Mesenchymal stem cell (in vitro differentiated cells and primary cell): Measurements from ENCODE around the gene ADH5.
A peak's percentile ranks its signal among the peaks of the same experiment; 100 is the strongest.
"Not testable (repeated sequence)": the region's sequence is repeated elsewhere in the genome, so short reads cannot be mapped to it uniquely, and the experiment has no call there.

ENCODE experiments used
- DNase-seq: peaks from one replicate; pipeline ENCODE4 v3.0.0-alpha.2; 2013
- H2AFZ ChIP-seq: one replicate; pipeline ENCODE4 v1.6.1; 2013; ENCODE audit warnings: low read depth, mild to moderate bottlenecking, control low read depth, inconsistent platforms, low read length, moderate library complexity
- H2AK5ac ChIP-seq: 2 replicates; pipeline ENCODE4 v1.6.1; 2013; ENCODE audit warnings: low read length, moderate library complexity, mild to moderate bottlenecking, inconsistent platforms; ENCODE audit not compliant: severe bottlenecking
- H2BK120ac ChIP-seq: one replicate; pipeline ENCODE4 v1.6.1; 2013; ENCODE audit warnings: low read depth, mild to moderate bottlenecking, inconsistent platforms, low read length, moderate library complexity
- H2BK12ac ChIP-seq, 2 experiments: one replicate each; pipeline ENCODE4 v1.6.1; 2013; ENCODE audit warnings: inconsistent platforms in 2 of 2, low read length in 2 of 2, mild to moderate bottlenecking in 2 of 2, moderate library complexity in 2 of 2, control low read depth in 1 of 2
- H2BK15ac ChIP-seq: one replicate; pipeline ENCODE4 v1.6.1; 2013; ENCODE audit warnings: mild to moderate bottlenecking, low read depth, inconsistent platforms; ENCODE audit not compliant: poor library complexity, severe bottlenecking
- H2BK5ac ChIP-seq: 2 replicates; pipeline ENCODE4 v1.6.1; 2013; ENCODE audit warnings: low read depth, mild to moderate bottlenecking, low read length, control low read depth, inconsistent platforms; ENCODE audit not compliant: poor library complexity, severe bottlenecking
- H3K14ac ChIP-seq, 2 experiments: one replicate each; pipeline ENCODE4 v1.6.1; 2013; ENCODE audit warnings: inconsistent platforms in 2 of 2, low read length in 2 of 2, control low read depth in 1 of 2, mild to moderate bottlenecking in 1 of 2, moderate library complexity in 1 of 2
- H3K18ac ChIP-seq, 2 experiments: one replicate each; pipeline ENCODE4 v1.6.1; 2013; ENCODE audit warnings: inconsistent platforms in 2 of 2, low read length in 2 of 2, control low read depth in 1 of 2, low read depth in 1 of 2, mild to moderate bottlenecking in 1 of 2
- H3K23ac ChIP-seq, 2 experiments: one replicate each; pipeline ENCODE4 v1.6.1; 2013; ENCODE audit warnings: inconsistent platforms in 2 of 2, low read length in 2 of 2, mild to moderate bottlenecking in 2 of 2, moderate library complexity in 2 of 2, control low read depth in 1 of 2
- H3K27ac ChIP-seq: 2 replicates; pipeline ENCODE4 v1.5.1; 2013; ENCODE audit warnings: mild to moderate bottlenecking, moderate library complexity, low read length, control low read depth, inconsistent platforms; ENCODE audit not compliant: poor library complexity, severe bottlenecking
- H3K27me3 ChIP-seq, 2 experiments: 2 replicates each; pipeline versions ENCODE4 v1.6.1 to v1.7.0; 2013; ENCODE audit warnings: low read length in 2 of 2, mild to moderate bottlenecking in 2 of 2, moderate library complexity in 2 of 2, control low read depth in 1 of 2, inconsistent platforms in 1 of 2; ENCODE audit not compliant: control insufficient read depth in 1 of 2, insufficient read depth in 1 of 2
- H3K36me3 ChIP-seq, 2 experiments: 2 replicates each; pipeline versions ENCODE4 v1.6.1 to v1.7.0; 2013; ENCODE audit warnings: low read length in 2 of 2, control low read depth in 1 of 2, inconsistent platforms in 1 of 2, low read depth in 1 of 2, mild to moderate bottlenecking in 1 of 2; ENCODE audit not compliant: insufficient read depth in 2 of 2, control insufficient read depth in 1 of 2
- H3K4ac ChIP-seq, 2 experiments: one replicate each; pipeline ENCODE4 v1.6.1; 2013; ENCODE audit warnings: inconsistent platforms in 2 of 2, low read length in 2 of 2, mild to moderate bottlenecking in 2 of 2, moderate library complexity in 2 of 2, control low read depth in 1 of 2, low read depth in 1 of 2
- H3K4me1 ChIP-seq: 2 replicates; pipeline ENCODE4 v1.6.1; 2013; ENCODE audit warnings: low read depth, low read length, control low read depth; ENCODE audit not compliant: control insufficient read depth, insufficient read depth
- H3K4me2 ChIP-seq: 2 replicates; pipeline ENCODE4 v1.6.1; 2013; ENCODE audit warnings: low read length, mild to moderate bottlenecking, inconsistent platforms; ENCODE audit not compliant: poor library complexity, severe bottlenecking
- H3K4me3 ChIP-seq, 2 experiments: 2 replicates each; pipeline versions ENCODE4 v1.5.1 to v1.7.0; 2013; ENCODE audit warnings: low read length in 2 of 2, mild to moderate bottlenecking in 2 of 2, control low read depth in 1 of 2, low read depth in 1 of 2; ENCODE audit not compliant: insufficient read depth in 1 of 2
- H3K79me1 ChIP-seq: replicated peaks from 2 replicates; pipeline ENCODE4 v1.6.1; 2013; ENCODE audit warnings: mild to moderate bottlenecking, control low read depth, low read length, inconsistent platforms; ENCODE audit not compliant: poor library complexity, severe bottlenecking
- H3K9ac ChIP-seq: 2 replicates; pipeline ENCODE4 v1.7.0; 2013; ENCODE audit warnings: mild to moderate bottlenecking, low read length, moderate library complexity
- H3K9me3 ChIP-seq: 2 replicates; pipeline ENCODE4 v1.7.0; 2013; ENCODE audit warnings: mild to moderate bottlenecking, low read length; ENCODE audit not compliant: control insufficient read depth
- H4K8ac ChIP-seq: one replicate; pipeline ENCODE4 v1.6.1; 2013; ENCODE audit warnings: inconsistent platforms, mild to moderate bottlenecking, low read length, moderate library complexity
- H4K91ac ChIP-seq: one replicate; pipeline ENCODE4 v1.6.1; 2013; ENCODE audit warnings: mild to moderate bottlenecking, low read length, inconsistent platforms
- WGBS: methylation state at CpG from one replicate; pipeline ENCODE4 v1.1.7; 2013; ENCODE audit warnings: mixed read lengths; 5-methylcytosine and 5-hydroxymethylcytosine counted together

ADH5 gene

DNA sequence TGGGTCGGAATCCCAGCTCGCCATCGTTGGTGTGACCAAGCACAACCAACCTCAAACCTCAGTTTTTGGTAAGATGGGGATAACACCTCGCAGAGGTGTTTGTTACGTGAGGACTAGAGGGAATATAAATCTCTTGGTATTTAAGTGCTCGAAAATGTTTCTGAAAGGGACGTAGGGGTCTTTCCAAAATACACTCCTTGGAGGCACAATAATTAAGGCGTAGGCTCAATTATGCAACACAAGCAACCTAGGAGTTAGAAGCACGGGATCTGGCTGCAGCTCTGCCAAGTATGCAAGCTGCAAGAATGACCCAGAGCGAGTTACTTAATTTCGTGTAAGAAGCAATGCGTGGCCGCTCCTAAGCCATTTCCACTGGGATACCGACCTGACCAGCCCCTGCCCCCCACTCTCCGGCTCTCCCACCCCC lies 552 bp downstream of the ADH5 start:
- Histone ChIP-seq H3K79me1 (peaks cover 6% of the 10 kb centered on the region), H3K4me1 (peaks cover 9% of the 10 kb centered on the region), H3K14ac (no peak overlapping the region), H2BK12ac (no peak overlapping the region), H3K18ac (peak overlapping the region; percentile 95 to 98), H3K23ac (peak overlapping the region in 1 of 2 experiments; percentile 74), H3K27ac (peak overlapping the region; percentile 96), H2BK5ac (peak overlapping the region; percentile 94), H3K4me2 (peak overlapping the region; percentile 76), H4K8ac (peak overlapping the region; percentile 87), H2BK15ac (no peak overlapping the region), H3K4me3 (peak overlapping the region; percentile 86 to 96), H3K36me3 (peaks cover 15 to 38% of the 10 kb centered on the region in 2 experiments), H3K9ac (peak overlapping the region; percentile 98), H3K9me3 (no peaks in the 10 kb centered on the region), H2BK120ac (peak overlapping the region; percentile 80), H3K27me3 (no peaks in the 10 kb centered on the region), H2AK5ac (no peak overlapping the region), H4K91ac (peak overlapping the region; percentile 92), H3K4ac (peak overlapping the region in 1 of 2 experiments; percentile 50), H2AFZ (no peak overlapping the region)
- WGBS = under 1% methylated on average over 11 of the region's 15 CpGs
- peak; percentile 85 for DNase-seq

- H3K14ac ChIP-seq = no peak overlapping the region
- no peak overlapping the region for H3K4me3 ChIP-seq
- no peak overlapping the region for H3K18ac ChIP-seq
- H4K91ac ChIP-seq = no peak overlapping the region
- no peak for DNase-seq
- H2AK5ac ChIP-seq = no peak overlapping the region
- no peak overlapping the region for H2BK5ac ChIP-seq
- peaks cover 14% of the 10 kb centered on the region for H3K79me1 ChIP-seq
- H3K4me1 ChIP-seq = peaks cover 11% of the 10 kb centered on the region
- H2BK12ac ChIP-seq = no peak overlapping the region
- no peak overlapping the region for H4K8ac ChIP-seq
- H2AFZ ChIP-seq = no peak overlapping the region
- H2BK15ac ChIP-seq = no peak overlapping the region
- H3K23ac ChIP-seq = no peak overlapping the region
- H3K36me3 ChIP-seq = peaks cover 22 to 72% of the 10 kb centered on the region in 2 experiments
- no peak overlapping the region for H3K9ac ChIP-seq
- WGBS = 100% methylated on average over 1 of the region's 2 CpGs
- no peaks in the 10 kb centered on the region for H3K27me3 ChIP-seq
- no peak overlapping the region for H3K4ac ChIP-seq
- H2BK120ac ChIP-seq = no peak overlapping the region
- H3K9me3 ChIP-seq = no peaks in the 10 kb centered on the region
- H3K27ac ChIP-seq = no peak overlapping the region
- H3K4me2 ChIP-seq = no peak overlapping the region
Observed at GRCh38 chr4:99084595-99084994, 4.0 kb downstream of the ADH5 start.

DNA sequence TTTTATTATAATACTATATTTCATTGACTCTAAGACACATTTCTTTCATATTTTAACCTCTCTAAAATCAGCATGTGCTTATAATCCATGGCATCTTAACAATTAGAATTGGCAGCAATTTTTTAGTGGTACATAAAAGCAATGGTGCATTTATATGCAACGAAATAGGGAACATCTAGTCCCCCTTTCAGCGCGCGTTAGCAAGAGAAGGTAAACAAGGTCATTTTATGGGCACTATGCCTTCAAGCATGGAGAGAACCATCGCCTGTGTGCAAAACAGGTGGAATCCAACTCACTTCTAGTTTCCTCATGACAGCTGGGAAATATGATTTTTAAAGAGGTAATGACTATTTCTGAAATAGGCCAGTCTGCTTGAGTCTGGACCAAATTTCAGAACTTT lies 6.4 kb downstream of the ADH5 start:
- no peak overlapping the region for H2AK5ac ChIP-seq
- DNase-seq = no peak
- no peak overlapping the region for H3K4ac ChIP-seq
- no peaks in the 10 kb centered on the region for H3K27me3 ChIP-seq
- H3K18ac ChIP-seq = no peak overlapping the region
- no peak overlapping the region for H3K23ac ChIP-seq
- H3K9me3 ChIP-seq = no peaks in the 10 kb centered on the region
- H3K27ac ChIP-seq = no peak overlapping the region
- H4K91ac ChIP-seq = no peak overlapping the region
- peaks cover 17% of the 10 kb centered on the region for H3K79me1 ChIP-seq
- 95% methylated on average over 4 of the region's 5 CpGs for WGBS
- no peak overlapping the region for H3K4me2 ChIP-seq
- no peak overlapping the region for H3K9ac ChIP-seq
- no peak overlapping the region for H2BK5ac ChIP-seq
- no peak overlapping the region for H4K8ac ChIP-seq
- peaks cover 16% of the 10 kb centered on the region for H3K4me1 ChIP-seq
- no peak overlapping the region for H3K14ac ChIP-seq
- H2BK15ac ChIP-seq = no peak overlapping the region
- H2AFZ ChIP-seq = no peak overlapping the region
- peaks cover 25 to 96% of the 10 kb centered on the region in 2 experiments for H3K36me3 ChIP-seq
- H3K4me3 ChIP-seq = no peak overlapping the region
- H2BK12ac ChIP-seq = no peak overlapping the region
- H2BK120ac ChIP-seq = no peak overlapping the region

- H3K4me1 ChIP-seq = peaks cover 13% of the 10 kb centered on the region
- H2BK12ac ChIP-seq, H3K4ac ChIP-seq, H3K27ac ChIP-seq, H4K8ac ChIP-seq, H2AK5ac ChIP-seq, H3K14ac ChIP-seq, H2BK5ac ChIP-seq, H3K9ac ChIP-seq, H3K18ac ChIP-seq, H3K27me3 ChIP-seq, H3K4me3 ChIP-seq, H3K23ac ChIP-seq, H2BK15ac ChIP-seq, H4K91ac ChIP-seq, H2BK120ac ChIP-seq, H3K4me2 ChIP-seq, DNase-seq, H2AFZ ChIP-seq, H3K9me3 ChIP-seq: not testable (repeated sequence)
- peaks cover 25 to 100% of the 10 kb centered on the region in 2 experiments for H3K36me3 ChIP-seq
- WGBS = 71% methylated on average over 4 of the region's 6 CpGs
- peaks cover 19% of the 10 kb centered on the region for H3K79me1 ChIP-seq
Observed at GRCh38 chr4:99080869-99081268, 7.7 kb downstream of the ADH5 start.
